ENCODE measurements around the gene GALNT16.

DNA sequence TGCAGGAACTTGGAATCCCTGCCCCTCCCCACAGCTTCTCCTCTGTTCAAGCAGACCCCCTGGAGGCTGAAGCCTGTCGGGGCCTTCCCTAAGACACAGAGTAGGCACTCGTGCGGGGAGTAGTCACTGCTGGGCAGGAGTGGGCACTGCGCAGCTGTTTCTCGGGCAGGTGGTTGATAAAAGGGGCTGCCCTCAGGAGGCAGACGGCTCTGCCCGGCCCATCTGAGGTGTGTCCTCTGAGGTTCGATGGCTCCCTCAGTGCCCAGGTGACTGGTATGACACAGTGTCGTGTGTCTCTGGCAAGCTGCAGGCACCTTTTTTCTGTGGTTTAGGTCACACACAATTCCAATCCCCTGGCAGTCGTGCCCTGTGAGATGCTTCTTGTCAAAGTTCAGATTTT is 10.1 kb downstream of the GALNT16 start:
- TF ChIP-seq, protein P1, sequence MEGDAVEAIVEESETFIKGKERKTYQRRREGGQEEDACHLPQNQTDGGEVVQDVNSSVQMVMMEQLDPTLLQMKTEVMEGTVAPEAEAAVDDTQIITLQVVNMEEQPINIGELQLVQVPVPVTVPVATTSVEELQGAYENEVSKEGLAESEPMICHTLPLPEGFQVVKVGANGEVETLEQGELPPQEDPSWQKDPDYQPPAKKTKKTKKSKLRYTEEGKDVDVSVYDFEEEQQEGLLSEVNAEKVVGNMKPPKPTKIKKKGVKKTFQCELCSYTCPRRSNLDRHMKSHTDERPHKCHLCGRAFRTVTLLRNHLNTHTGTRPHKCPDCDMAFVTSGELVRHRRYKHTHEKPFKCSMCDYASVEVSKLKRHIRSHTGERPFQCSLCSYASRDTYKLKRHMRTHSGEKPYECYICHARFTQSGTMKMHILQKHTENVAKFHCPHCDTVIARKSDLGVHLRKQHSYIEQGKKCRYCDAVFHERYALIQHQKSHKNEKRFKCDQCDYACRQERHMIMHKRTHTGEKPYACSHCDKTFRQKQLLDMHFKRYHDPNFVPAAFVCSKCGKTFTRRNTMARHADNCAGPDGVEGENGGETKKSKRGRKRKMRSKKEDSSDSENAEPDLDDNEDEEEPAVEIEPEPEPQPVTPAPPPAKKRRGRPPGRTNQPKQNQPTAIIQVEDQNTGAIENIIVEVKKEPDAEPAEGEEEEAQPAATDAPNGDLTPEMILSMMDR (optimal IDR thresholded peaks at IDR 0.05 in 1 of 3, IDR thresholded peaks at IDR 0.05 in 1 of 3, conservative IDR thresholded peaks at IDR 0.05 in 1 of 3; ENCODE audit: extremely low read depth in 1 of 3, insufficient read depth in 2 of 3, low read length in 3 of 3), result no peak
- TF ChIP-seq EZH2 (IDR thresholded peaks at IDR 0.05; ENCODE audit: low read length), result no peak
